ENCODE results near the gene PRDM16.

DNA sequence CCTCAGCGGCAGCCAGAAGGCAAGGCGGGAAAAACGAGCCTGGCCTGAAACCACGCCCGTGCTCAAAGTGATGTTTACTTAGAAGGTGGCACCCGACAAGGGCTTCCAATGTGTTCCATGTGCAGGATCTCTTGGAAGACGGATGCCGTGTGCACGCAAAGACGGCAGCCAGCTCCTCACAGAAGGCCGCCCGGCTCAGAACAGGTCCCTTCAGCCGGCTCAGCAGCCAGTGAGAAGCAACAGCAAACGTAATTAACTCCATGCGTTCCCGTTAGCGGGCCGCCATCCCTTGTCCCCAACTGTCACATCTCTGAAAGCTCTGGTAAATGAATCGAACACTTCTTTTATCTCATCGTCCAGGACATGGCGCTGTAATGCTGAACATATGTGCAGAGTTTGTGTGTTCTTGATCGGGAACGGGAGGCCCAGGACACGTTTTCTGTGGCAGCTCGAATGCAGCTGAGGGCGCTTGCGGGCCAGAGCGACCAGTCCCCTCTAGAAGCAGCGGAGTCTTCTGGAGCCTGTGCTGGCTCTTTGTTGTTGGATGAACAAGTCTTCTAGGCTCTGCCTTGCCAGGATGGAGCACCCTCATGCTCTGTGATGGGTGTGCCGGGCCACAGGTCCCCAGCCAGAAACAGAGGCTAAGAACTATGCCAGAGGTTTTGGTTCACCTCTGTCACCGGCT is 290.9 kb downstream of the PRDM16 start:
- TF ChIP-seq, protein P1, sequence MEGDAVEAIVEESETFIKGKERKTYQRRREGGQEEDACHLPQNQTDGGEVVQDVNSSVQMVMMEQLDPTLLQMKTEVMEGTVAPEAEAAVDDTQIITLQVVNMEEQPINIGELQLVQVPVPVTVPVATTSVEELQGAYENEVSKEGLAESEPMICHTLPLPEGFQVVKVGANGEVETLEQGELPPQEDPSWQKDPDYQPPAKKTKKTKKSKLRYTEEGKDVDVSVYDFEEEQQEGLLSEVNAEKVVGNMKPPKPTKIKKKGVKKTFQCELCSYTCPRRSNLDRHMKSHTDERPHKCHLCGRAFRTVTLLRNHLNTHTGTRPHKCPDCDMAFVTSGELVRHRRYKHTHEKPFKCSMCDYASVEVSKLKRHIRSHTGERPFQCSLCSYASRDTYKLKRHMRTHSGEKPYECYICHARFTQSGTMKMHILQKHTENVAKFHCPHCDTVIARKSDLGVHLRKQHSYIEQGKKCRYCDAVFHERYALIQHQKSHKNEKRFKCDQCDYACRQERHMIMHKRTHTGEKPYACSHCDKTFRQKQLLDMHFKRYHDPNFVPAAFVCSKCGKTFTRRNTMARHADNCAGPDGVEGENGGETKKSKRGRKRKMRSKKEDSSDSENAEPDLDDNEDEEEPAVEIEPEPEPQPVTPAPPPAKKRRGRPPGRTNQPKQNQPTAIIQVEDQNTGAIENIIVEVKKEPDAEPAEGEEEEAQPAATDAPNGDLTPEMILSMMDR (IDR thresholded peaks at IDR 0.05; ENCODE audit: low read depth, low read length) = no peak
- TF ChIP-seq POLR2A (IDR thresholded peaks at IDR 0.05; ENCODE audit: extremely low read depth, insufficient read length) = no peak
- TF ChIP-seq MYC (IDR thresholded peaks at IDR 0.05; ENCODE audit: low read depth, low read length) = no peak
